NCI-H2196 treated with DMSO at 0.1 percent for 48 hours (cell line): ENCODE results near the gene STPG2.
A peak's percentile ranks its signal among the peaks of the same experiment; 100 is the strongest.

Experiments used
- DNase-seq: peaks from one replicate; lab custom pipeline; 2025; ENCODE audit not compliant: unreplicated experiment; lab: John Stamatoyannopoulos, UW

Gene STPG2

DNA sequence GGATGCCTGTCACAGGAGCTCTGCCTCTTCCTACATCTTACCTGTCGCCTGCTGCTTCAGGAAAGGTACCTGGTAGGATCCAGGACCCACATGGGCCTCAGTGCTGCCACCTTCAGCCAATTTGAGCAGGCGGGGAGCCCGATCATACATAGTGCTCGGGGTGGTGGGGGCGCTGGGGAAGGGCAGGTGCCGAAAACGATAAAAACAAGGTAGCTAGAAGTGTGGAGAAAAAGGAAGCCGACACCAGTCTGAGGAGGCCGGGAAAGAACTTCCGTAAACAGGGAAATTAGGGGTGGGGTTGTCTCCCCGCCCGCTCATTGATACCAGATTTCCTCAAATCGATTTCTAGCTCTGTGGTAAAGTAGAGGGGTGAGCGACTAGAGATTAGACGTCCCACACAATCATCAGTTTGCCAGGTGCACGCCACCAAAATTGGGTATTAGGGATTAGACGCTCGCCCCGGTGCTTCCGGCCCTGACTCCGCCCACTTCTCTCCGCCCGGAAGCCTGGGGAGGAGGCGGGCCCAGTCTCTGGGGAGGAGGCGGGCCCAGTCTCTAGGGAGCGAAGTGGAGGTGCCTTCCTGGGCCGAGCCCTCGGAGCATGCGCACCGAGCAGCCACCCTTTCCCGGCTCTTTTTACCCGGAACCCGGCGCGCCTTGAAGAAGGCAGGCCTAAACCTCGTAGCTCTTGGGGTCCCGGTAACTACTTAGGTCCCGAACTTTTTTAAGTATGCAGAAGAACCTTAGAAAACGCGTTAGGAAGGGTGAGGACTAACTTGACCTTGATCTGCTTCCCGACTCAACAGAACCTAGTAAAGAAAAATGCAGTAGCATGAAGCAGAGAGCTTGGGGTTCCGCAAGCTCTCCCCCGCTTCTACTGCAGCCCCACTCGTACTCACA lies at the start of gene STPG2:
Gene STPG2 (minus strand): TSS at position 476 of the 899 bp plus-strand sequence.
- DNase-seq, result peak; percentile 77

DNA sequence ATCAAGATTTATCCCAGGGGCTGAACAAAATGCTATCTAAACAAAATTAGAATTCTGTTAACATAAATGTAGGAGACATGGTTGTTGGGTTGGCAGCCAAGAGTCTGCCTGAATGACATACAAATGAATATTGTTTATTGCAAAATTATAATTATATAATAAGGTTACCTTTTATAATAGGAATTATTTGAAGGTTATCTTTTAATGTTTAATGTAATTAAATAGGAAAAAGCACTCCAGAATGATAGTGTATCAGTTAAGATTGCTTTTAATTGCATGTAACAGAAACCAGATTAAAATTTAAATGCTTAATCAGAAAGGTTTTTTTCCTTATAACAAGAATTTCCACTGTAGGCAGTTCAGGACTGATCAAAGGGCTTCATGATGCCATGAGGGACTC lies 42.0 kb upstream of the STPG2 start:
- no peak for DNase-seq

- no peak for DNase-seq
Observed at GRCh38 chr4:98181809-98182208, 38.5 kb upstream of the STPG2 start.

DNA sequence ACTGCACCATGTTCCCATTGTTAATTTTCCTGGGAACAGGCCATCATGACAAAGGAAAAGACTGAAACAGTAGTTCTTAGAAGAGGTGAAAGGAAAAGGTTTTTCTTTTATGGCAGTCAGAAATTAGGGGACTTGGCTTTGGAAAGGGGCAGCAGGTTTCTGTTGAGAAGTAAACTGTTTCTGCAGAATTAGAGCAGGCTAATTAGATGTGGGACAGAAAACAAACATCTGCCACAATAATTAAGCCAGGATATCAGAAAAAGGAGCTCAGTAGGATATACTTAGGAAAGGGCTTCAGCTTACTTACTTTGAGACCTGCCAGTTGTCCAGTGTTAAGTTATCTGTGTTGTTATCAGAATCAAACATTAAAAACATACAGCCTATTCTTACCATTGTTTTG lies 36.7 kb upstream of the STPG2 start:
- no peak for DNase-seq

GRCh38 chr4:98176531-98176930 lies 33.3 kb upstream of the STPG2 start:
- DNase-seq, result no peak

DNA sequence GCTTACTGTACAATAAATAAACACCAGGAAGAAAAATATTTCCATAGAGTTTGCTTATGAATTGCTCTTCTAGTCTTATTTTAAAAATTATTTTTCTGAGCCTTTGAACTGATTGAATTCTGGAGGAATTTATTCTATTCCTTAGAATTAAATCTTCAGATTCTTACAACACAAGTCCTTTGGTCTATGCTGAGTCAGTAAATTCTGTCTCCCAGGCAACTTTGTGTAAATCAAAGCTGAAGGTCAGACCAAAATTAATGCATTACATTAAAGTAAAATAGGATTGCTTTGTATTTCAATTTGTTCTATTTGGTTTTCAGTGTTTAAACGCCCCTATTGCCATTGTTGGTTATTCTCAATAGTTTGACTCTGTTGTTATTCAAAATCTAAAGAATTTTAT lies 26.8 kb upstream of the STPG2 start:
- no peak for DNase-seq

DNA sequence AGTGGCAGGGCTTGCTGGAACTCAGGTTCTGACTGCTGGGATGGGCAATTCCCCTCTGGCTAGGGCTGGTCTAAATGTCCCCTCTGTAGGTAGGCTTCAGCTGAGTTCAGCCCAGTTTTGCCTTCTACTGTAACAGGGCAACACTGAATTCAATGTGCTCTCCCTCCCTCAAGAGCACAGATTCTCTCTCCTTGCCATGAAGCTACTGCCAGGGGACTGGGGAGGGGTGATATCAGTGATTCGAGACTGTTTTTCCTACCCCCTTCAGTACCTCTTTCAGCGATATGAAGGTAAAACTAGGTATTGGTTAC lies 23.4 kb upstream of the STPG2 start:
- DNase-seq, result no peak

GRCh38 chr4:98166025-98166730 lies 22.9 kb upstream of the STPG2 start:
- DNase-seq, result no peak

DNA sequence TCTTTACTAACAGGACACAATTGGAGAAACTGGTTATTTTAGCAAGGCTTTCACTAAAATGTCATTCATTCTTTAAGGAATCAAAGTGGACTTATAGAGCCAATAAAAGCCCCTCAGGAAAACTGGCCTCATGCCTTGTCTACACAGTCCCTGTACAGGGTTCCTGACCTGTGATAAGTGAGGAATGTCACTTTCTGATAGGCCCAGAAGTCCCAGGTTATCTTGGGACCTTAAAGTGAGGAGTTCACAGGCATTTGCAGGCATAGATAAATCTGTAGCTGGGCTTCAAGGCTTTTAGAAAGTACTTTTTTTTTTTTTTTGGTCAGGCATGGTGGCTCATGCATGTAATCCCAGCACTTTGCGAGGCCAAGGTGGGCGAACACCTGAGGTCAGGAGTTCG lies 19.4 kb upstream of the STPG2 start:
- no peak for DNase-seq

DNA sequence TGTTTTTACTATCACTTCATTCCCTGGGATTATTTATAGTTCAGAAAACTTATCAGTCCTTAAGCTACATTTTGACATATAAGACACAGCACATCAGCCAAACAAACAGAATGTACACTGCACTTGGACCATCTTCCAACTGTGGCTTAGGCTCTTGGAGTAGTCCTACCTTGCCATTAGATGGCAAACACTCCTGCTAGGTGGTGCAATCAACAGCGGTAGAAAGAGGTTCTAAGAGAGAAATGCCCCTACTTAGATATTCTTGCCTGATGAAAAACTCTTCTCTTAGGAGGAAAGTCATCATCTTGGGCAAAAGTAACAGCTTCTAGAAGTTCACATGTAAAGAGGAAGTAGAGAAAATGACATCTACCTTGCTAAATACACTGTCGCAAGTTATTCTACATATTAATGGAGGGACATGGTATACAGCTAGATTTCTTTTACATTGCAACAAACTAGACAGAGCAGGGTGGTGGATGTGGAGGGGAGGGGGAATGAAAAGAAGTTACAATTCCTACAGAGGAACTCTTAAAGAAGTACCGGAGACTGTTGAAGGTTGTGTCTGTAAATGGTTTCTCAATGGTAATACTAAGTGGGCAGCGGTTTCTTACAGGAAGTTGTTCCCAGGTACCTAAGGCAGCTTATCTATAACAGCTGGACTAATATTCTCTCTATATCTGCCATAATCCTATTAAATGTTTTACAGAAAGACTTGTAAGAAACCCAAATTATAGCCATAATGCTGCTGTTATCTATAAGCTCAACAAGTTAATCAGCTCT lies 8.1 kb upstream of the STPG2 start:
- no peak for DNase-seq

GRCh38 chr4:98150092-98150761 lies 7.0 kb upstream of the STPG2 start:
- no peak for DNase-seq

DNA sequence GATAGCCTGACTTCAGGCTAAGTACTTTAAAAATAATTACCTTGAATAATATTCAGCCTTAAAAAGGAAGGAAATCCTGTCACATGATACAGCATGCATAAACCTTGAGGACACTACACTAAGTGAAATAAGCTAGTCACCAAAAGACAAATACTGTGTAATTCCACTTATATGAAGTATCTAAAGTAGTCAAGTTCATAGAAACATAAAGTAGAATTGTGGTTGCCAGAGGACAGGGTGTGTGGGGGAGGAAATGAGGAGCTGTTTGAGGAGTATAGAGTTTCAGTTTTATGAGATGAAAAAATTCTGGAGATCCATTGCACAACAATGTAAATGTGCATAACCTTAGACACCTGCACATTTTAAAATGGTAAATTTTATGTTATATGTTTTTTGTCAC lies 5.6 kb upstream of the STPG2 start:
- no peak for DNase-seq

DNA sequence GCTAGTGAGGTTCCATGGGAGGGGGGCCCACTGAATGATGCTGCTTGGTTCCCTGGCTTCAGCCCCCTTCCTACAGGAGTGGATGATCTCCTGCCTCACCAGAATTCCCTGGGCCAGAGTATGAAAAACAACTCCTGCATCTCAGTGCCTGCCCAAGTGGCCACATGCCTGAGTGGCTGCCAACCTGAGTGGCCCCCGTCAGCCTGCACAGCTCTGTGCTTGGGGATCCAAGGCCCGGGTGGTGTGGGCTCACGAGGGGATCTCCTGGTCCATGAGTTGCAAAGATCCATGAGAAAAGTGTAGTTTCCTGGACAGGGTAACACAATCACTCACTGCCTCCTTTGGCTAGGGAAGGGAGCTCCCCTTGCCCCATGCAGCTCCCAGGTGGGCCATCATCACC lies 17.1 kb downstream of the STPG2 start:
- no peak for DNase-seq

DNA sequence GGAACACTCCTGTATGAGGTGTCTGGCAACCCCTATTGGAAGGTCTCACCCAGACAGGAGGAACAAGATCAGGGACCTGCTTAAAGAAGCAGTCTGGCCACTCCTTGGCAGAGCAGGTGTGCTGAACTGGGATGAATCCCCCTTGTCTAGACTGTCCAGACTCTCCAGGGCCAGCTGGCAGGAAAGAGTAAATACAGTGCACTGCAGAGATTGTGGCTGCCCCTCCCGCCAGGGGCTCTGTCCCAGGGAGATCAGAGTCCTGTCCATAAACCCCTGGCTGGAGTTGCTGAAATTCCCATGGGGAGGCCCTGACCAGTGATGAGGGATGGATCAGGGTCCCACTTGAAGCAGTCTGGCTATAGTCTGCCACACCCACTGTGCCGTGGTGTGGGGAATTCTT lies 17.7 kb downstream of the STPG2 start:
- no peak for DNase-seq

DNA sequence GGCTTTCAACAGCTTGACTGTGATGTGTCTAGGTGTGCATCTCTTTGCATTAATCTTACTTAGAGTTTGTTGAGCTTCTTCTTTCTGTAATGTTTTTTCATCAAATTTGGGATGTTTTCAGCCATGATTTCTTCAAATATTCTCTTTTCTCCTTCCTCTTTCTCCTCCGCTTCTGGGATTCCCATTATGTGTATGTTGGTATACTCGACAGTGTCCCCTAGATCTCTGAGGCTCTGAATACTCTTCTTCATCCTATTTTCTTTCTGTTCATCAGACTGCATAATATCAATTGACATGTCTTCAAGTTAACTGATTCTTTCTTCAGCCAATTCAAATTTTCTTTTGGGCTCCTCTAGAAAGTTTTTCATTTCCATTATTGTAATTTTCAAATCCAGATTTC lies 25.9 kb downstream of the STPG2 start:
- no peak for DNase-seq

- DNase-seq, result no peak
Observed at GRCh38 chr4:98113012-98113411, 30.3 kb downstream of the STPG2 start.

- DNase-seq, result no peak
Observed at GRCh38 chr4:98110929-98111328, 32.3 kb downstream of the STPG2 start.

- no peak for DNase-seq
Observed at GRCh38 chr4:98110214-98110613, 33.1 kb downstream of the STPG2 start.

DNA sequence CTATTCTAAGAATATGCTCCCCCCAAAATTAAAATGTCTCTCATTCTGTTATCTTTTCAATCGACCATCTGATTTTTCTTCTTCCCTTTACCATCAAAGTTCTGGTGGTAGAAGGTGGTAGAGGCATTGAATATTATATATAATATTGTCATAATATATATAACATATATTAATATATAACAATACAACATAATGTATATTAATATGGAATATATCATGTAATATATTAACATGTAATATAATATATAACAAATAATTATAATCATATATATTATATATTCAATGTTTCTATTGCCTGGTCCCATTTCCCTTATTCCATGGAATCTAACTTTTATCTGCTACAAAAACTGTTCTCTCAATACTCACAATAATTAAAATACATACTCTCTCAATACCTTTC lies 40.6 kb downstream of the STPG2 start:
- DNase-seq, result no peak

DNA sequence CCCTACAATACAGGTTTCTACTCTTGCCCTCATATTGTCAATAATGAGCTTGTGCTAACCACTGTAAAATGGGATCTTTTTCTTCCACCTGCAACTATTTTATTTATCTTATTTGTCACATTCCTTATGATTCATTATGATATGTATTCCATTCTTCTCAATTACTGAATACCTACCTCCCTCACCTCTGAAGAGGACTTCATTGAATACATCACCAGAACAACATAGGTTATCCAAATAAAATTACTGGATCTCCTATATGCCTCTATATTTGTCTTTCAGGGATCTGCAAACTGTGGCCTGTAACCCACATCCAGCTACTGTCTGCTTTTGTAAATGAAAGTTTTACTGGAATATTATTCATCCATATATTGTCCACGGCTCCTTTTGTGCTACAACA lies 41.3 kb downstream of the STPG2 start:
- no peak for DNase-seq

- no peak for DNase-seq
Observed at GRCh38 chr4:98098764-98099163, 44.5 kb downstream of the STPG2 start.
